ENCODE measurements around the gene FNBP1L.

- TF ChIP-seq CTCF (IDR thresholded peaks at IDR 0.05; ENCODE audit: low read length) (no peak), EZH2 (IDR thresholded peaks at IDR 0.05; ENCODE audit: borderline replicate concordance, low read length) (no peak)
Observed at GRCh38 chr1:93587354-93587753, 139.4 kb downstream of the FNBP1L start.
